Activated CD4-positive, alpha-beta memory T cell treated with anti-CD3 and anti-CD28 coated beads, Interleukin-2, amount 10 ng/mL, durations not matched to agents 7 days and 5 days (primary cell): Measurements from ENCODE around the gene SIN3B. TPM values are rescaled to one million over a fixed set of nuclear protein-coding genes. Genes with fewer than 3 reads are reported as not detected.
"Not testable (repeated sequence)": the region's sequence is repeated elsewhere in the genome, so short reads cannot be mapped to it uniquely, and the experiment has no call there.

Experiments used
- CTCF ChIA-PET: fragments of 350-600 bp; sonication (Branson Sonifier 250); formaldehyde crosslinking; loops from one replicate; lab custom pipeline; 2021; ENCODE audit warnings: antibody characterized with exemption, inconsistent platforms; lab: Charles Lee
- POLR2A ChIA-PET: fragments of 350-600 bp; sonication (Branson Sonifier 250); formaldehyde crosslinking; loops from one replicate; lab custom pipeline; 2021; ENCODE audit warnings: antibody characterized with exemption; lab: Charles Lee
- DNase-seq: peaks from one replicate; pipeline ENCODE4 v3.0.0-alpha.2; 2020
- H3K27ac Mint-ChIP-seq: one replicate; pipeline ENCODE4 v1.8.0; 2021; ENCODE audit warnings: mild to moderate bottlenecking, mixed read lengths
- H3K27me3 Mint-ChIP-seq: one replicate; pipeline ENCODE4 v1.8.0; 2021; ENCODE audit warnings: mixed read lengths
- H3K36me3 Mint-ChIP-seq: one replicate; pipeline ENCODE4 v1.8.0; 2021; ENCODE audit warnings: low read depth, mixed read lengths
- H3K4me1 Mint-ChIP-seq: one replicate; pipeline ENCODE4 v1.8.0; 2021; ENCODE audit warnings: mixed read lengths
- H3K4me3 Mint-ChIP-seq: one replicate; pipeline ENCODE4 v1.8.0; 2021; ENCODE audit warnings: mild to moderate bottlenecking, mixed read lengths
- H3K9me3 Mint-ChIP-seq: one replicate; pipeline ENCODE4 v1.8.0; 2021; ENCODE audit warnings: mixed read lengths
- total RNA-seq, 2 experiments: library from RNA; stranded (reverse); gene quantifications; one replicate each; pipeline ENCODE4 v1.2.3, GENCODE V29; 2021

SIN3B gene
- total RNA-seq, 2 experiments from 2014 or later, result 25.8 to 28.1 TPM

DNA sequence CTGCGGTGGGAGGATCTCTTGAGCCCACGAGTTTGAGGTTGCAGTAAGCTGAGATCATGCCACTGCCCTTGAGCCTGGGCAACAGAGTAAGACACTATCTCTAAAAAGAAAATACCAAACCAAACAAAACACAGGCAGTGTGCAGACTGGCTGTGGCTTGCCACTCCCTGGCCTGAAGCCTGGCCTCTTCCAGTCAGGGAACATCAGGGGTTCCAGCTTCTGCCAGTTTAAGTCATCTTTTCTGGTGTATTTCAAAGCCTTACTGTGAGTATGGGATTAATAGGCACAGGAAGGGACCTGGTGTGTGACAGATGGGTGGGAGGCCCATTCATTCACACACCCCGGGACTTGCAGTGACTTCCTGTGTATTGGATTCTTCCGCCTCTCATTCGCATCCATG lies 32.6 kb downstream of the SIN3B start:
- Mint-ChIP-seq H3K4me1 (peaks cover 12% of the 10 kb centered on the region), H3K27me3 (no peaks in the 10 kb centered on the region), H3K36me3 (peaks cover 6% of the 10 kb centered on the region), H3K27ac (no peak overlapping the region), H3K9me3 (no peaks in the 10 kb centered on the region), H3K4me3 (no peak overlapping the region)
- ChIA-PET POLR2A (no interaction called here), CTCF (no interaction called here)
- DNase-seq, result no peak

DNA sequence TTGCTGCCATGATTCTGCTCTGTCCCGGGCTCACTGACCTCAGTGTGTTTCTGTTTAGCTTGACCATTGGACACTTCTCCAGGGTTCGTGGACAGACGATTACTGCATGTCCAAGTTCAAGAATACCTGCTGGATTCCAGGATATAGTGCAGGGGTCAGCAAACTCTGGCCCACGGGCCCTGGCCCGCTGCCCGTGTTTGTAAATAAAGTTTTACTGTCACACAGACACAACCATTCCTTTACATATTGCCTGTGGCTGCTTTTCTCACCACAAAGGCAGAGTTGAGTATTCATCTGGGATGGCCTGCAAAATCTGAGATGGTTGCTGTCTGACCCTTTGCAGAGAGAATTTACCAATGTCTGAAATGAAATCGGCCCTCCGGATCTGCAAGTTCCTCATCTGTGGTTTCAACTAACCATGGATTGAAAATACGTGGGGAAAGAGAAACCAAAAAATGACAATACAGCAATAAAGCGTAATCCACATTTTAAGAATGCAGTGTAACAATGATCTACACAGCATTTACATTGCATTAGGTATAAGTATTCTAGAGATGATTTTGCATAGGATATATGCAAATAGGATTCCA lies 33.7 kb downstream of the SIN3B start:
- Mint-ChIP-seq H3K4me3 (no peak overlapping the region), H3K27ac (no peak overlapping the region), H3K9me3 (no peaks in the 10 kb centered on the region), H3K27me3 (no peaks in the 10 kb centered on the region), H3K36me3 (peaks cover 6% of the 10 kb centered on the region), H3K4me1 (peaks cover 12% of the 10 kb centered on the region)
- ChIA-PET POLR2A (no interaction called here), CTCF (no interaction called here)
- no peak for DNase-seq

GRCh38 chr19:16867211-16867610 lies 38.0 kb downstream of the SIN3B start:
- Mint-ChIP-seq H3K9me3 (no peaks in the 10 kb centered on the region), H3K4me1 (peaks cover 8% of the 10 kb centered on the region), H3K4me3 (no peak overlapping the region), H3K36me3 (peaks cover 16% of the 10 kb centered on the region), H3K27ac (no peak overlapping the region), H3K27me3 (no peaks in the 10 kb centered on the region)
- DNase-seq, result no peak
- ChIA-PET CTCF (no interaction called here), POLR2A (no interaction called here)

DNA sequence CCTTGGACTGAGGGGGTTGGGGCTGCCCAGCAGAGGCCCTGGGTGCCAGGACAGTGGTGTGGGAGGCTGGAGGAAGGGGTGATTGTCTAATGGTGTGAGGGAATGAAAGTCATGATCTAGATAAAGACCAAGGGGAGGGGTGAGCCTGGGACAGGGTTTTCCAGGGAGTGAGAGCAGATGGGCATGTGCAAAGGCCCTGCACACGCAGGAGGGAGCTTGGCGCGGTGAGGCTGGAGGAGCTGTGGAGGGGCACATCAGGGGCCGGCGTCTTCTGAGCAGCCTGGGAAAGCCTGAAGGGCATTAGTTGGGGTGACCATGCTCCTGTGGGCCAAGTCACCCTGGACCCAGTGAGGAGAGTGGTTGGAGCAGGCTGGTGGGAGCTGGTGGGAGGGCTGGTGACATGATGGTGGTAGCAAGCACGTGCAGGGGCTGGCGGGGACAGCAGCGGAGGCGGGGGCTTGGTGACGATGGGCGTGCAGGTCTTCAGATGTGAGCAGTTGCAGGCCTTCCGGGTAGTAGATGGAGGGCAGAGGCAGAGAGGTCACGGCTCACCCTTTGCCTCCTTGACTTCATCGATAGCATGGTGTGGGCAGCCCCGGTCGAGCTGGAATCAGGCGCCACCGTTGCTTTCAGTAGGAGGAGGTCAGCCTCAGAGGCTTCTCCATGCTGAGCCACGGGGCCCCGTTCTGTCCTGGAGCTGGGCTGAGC lies 39.4 kb downstream of the SIN3B start:
- DNase-seq, result no peak
- Mint-ChIP-seq H3K36me3 (peaks cover 22% of the 10 kb centered on the region), H3K4me3 (no peak overlapping the region), H3K4me1 (no peaks in the 10 kb centered on the region), H3K27me3 (no peaks in the 10 kb centered on the region), H3K27ac (no peak overlapping the region), H3K9me3 (no peaks in the 10 kb centered on the region)
- ChIA-PET CTCF (no interaction called here), POLR2A (no interaction called here)

- peaks cover 3% of the 10 kb centered on the region for H3K4me1 Mint-ChIP-seq
- CTCF ChIA-PET, result no interaction called here
- POLR2A ChIA-PET, result no interaction called here
- DNase-seq, result no peak
- no peaks in the 10 kb centered on the region for H3K27me3 Mint-ChIP-seq
- H3K27ac Mint-ChIP-seq, result no peak overlapping the region
- peaks cover 3% of the 10 kb centered on the region for H3K9me3 Mint-ChIP-seq
- peaks cover 31% of the 10 kb centered on the region for H3K36me3 Mint-ChIP-seq
- no peak overlapping the region for H3K4me3 Mint-ChIP-seq
These were observed 40.3 kb downstream of the SIN3B start for GRCh38 chr19:16869331-16869972.

- ChIA-PET CTCF (interaction anchor here (0.6 kb wide), 1 partner anchor 139 kb away, joined by 3 read pairs; no protein-coding TSS in a partner anchor), POLR2A (no interaction called here)
- Mint-ChIP-seq H3K27me3 (no peaks in the 10 kb centered on the region), H3K36me3 (peaks cover 38% of the 10 kb centered on the region), H3K27ac (no peak overlapping the region), H3K4me3 (no peak overlapping the region), H3K4me1 (peaks cover 14% of the 10 kb centered on the region), H3K9me3 (peaks cover 8% of the 10 kb centered on the region)
- DNase-seq, result no peak
These were observed 42.7 kb downstream of the SIN3B start for GRCh38 chr19:16871871-16872270.

- Mint-ChIP-seq H3K27me3 (no peaks in the 10 kb centered on the region), H3K4me1 (peaks cover 21% of the 10 kb centered on the region), H3K27ac (no peak overlapping the region), H3K4me3 (no peak overlapping the region), H3K36me3 (peaks cover 45% of the 10 kb centered on the region), H3K9me3 (peaks cover 8% of the 10 kb centered on the region)
- ChIA-PET CTCF (interaction anchor here (0.6 kb wide), 1 partner anchor 140 kb away, joined by 3 read pairs; no protein-coding TSS in a partner anchor), POLR2A (no interaction called here)
- DNase-seq, result no peak
These were observed 43.5 kb downstream of the SIN3B start for GRCh38 chr19:16872728-16873127.

DNA sequence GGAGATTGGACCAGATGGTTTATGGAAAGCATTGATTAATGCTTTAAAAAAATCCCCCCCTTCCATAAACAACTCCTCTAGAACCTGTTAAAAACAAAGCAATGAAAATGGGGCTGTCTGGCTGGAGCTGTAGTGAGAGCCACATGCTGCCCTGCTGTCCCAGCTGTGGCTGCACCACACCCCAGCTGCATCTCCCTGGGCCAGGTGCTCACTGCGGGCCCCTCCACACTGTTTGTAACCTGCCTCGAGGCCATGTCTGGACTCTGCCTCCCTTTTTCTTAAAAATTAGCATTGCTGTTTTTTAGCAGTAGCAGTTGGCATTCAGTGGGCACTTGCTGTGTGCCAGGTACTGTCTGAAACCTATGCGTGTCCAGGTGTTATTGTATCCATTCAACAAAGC lies 44.4 kb downstream of the SIN3B start:
- peaks cover 46% of the 10 kb centered on the region for H3K36me3 Mint-ChIP-seq

GRCh38 chr19:16874250-16874977 lies 45.2 kb downstream of the SIN3B start:
- H3K9me3 Mint-ChIP-seq, result peaks cover 8% of the 10 kb centered on the region
- H3K4me1 Mint-ChIP-seq, result peaks cover 21% of the 10 kb centered on the region
- no peak overlapping the region for H3K4me3 Mint-ChIP-seq
- H3K27ac Mint-ChIP-seq, result peak overlapping the region; percentile 4
- no peak for DNase-seq
- ChIA-PET CTCF (no interaction called here), POLR2A (no interaction called here)
- no peaks in the 10 kb centered on the region for H3K27me3 Mint-ChIP-seq
- H3K36me3 Mint-ChIP-seq, result peaks cover 54% of the 10 kb centered on the region

More for the DNA sequence above, 44.4 kb downstream of the SIN3B start:
- peaks cover 8% of the 10 kb centered on the region for H3K9me3 Mint-ChIP-seq
- no peaks in the 10 kb centered on the region for H3K27me3 Mint-ChIP-seq
- DNase-seq, result no peak
- ChIA-PET POLR2A (no interaction called here), CTCF (no interaction called here)
- no peak overlapping the region for H3K4me3 Mint-ChIP-seq
- H3K27ac Mint-ChIP-seq, result no peak overlapping the region
- peaks cover 21% of the 10 kb centered on the region for H3K4me1 Mint-ChIP-seq

- Mint-ChIP-seq H3K36me3 (peaks cover 56% of the 10 kb centered on the region), H3K4me1 (peaks cover 21% of the 10 kb centered on the region)
- H3K27ac Mint-ChIP-seq, CTCF ChIA-PET, POLR2A ChIA-PET, DNase-seq, H3K9me3 Mint-ChIP-seq, H3K27me3 Mint-ChIP-seq, H3K4me3 Mint-ChIP-seq: not testable (repeated sequence)
These were observed 45.7 kb downstream of the SIN3B start for GRCh38 chr19:16874978-16875299.

DNA sequence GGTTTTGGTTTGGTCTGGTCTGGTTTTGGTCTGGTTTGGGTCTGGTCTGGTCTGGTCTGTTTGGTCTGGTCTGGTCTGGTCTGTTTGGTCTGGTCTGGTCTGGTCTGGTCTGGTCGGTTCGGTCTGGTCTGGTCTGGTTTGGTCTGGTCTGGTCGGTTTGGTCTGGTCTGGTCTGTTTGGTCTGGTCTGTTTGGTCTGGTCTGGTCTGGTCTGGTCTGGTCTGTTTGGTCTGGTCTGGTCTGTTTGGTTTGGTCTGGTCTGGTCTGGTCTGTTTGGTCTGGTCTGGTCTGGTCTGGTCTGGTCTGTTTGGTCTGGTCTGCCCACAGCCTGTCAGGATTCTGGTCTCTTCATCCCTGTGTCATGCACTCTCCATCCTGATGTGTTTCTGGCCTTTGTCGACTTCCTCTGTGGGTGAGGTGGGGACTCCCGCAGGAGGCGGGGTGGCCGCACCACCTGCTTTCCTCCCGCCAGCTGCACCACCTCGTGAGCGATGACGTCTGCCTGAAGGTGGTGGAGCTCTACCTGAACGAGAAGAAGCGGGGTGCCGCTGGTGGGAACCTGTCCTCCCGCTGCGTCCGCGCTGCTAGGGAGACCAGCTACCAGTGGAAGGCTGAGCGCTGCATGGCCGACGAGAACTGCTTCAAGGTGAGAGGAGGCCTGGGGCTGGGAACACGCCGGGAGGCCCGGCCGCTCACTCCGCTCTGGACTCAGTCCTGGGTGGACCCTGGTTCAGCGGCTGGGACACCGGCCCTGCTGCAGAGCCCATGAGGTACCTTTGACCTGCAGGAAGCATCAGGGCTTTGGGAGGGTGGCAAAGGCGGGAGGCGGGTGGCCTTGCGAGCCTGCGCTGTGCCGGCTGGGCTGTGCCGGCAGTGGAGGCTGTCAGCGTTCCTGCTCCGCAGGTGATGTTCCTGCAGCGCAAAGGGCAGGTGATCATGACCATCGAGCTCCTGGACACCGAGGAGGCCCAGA lies 46.7 kb downstream of the SIN3B start:
- no peak overlapping the region for H3K27ac Mint-ChIP-seq
- POLR2A ChIA-PET, result no interaction called here
- H3K36me3 Mint-ChIP-seq, result peaks cover 66% of the 10 kb centered on the region
- no peak for DNase-seq
- H3K9me3 Mint-ChIP-seq, result peaks cover 14% of the 10 kb centered on the region
- CTCF ChIA-PET, result interaction anchor here (0.6 kb wide), 1 partner anchor 104 kb away, joined by 3 read pairs; no protein-coding TSS in a partner anchor
- no peaks in the 10 kb centered on the region for H3K27me3 Mint-ChIP-seq
- peaks cover 21% of the 10 kb centered on the region for H3K4me1 Mint-ChIP-seq
- no peak overlapping the region for H3K4me3 Mint-ChIP-seq

GRCh38 chr19:16876904-16877361 lies 47.7 kb downstream of the SIN3B start:
- Mint-ChIP-seq H3K27me3 (no peaks in the 10 kb centered on the region), H3K4me3 (no peak overlapping the region), H3K36me3 (peaks cover 68% of the 10 kb centered on the region), H3K9me3 (peaks cover 17% of the 10 kb centered on the region), H3K27ac (no peak overlapping the region), H3K4me1 (peaks cover 21% of the 10 kb centered on the region)
- CTCF ChIA-PET, result interaction anchor here (0.6 kb wide), 1 partner anchor 105 kb away, joined by 3 read pairs; no protein-coding TSS in a partner anchor
- no peak for DNase-seq
- POLR2A ChIA-PET, result no interaction called here
